ENCODE results near the gene SASH3. TPM values are rescaled to one million over a fixed set of nuclear protein-coding genes. Genes with fewer than 3 reads are reported as not detected.

SASH3 gene
- total RNA-seq, 1 experiment from 2014 or later = 0.42 TPM

- Histone ChIP-seq H3K4me3 (replicated peaks in 1 of 2; ENCODE audit: low read depth in 1 of 2, low read length in 2 of 2) (peak overlapping the region; percentile 62 to 70), H3K27ac (ENCODE audit: low read depth, low read length) (peak overlapping the region; percentile 51), H3K4me2 (ENCODE audit: low read length) (peak overlapping the region; percentile 84), H3K27me3 (ENCODE audit: insufficient read depth, low read length) (no peaks in the 10 kb centered on the region), H4K20me1 (ENCODE audit: insufficient read depth) (no peaks in the 10 kb centered on the region), H2AFZ (ENCODE audit: low read depth, low read length, poor library complexity, severe bottlenecking) (no peak overlapping the region), H3K36me3 (ENCODE audit: control insufficient read depth in 1 of 2, insufficient read depth in 2 of 2, low read length in 2 of 2) (no peaks in the 10 kb centered on the region), H3K4me1 (ENCODE audit: control insufficient read depth in 1 of 2, insufficient read depth in 2 of 2, low read length in 2 of 2) (peaks cover 4 to 32% of the 10 kb centered on the region in 2 experiments; a peak in 2 of 4 replicates), H3K79me2 (ENCODE audit: insufficient read depth, low read length) (peaks cover 9% of the 10 kb centered on the region; the same call in 1 of the 2 replicates), H3K9me3 (ENCODE audit: control insufficient read depth in 1 of 2, insufficient read depth in 1 of 2, low read depth in 1 of 2, low read length in 2 of 2) (no peaks in the 10 kb centered on the region), H3K9ac (ENCODE audit: low read length) (peak overlapping the region; percentile 70), H3K9me2 (ENCODE audit: insufficient read depth) (no peaks in the 10 kb centered on the region)
- DNase-seq (ENCODE audit: low read depth, low spot score) (no peak), ATAC-seq (peak; percentile 8)
- intact Hi-C loops (cut with micrococcal nuclease) = no loop called here
- ChIA-PET RAD21 (ENCODE audit: low non-redundant PET in 1 of 2, low total read pairs in 2 of 2, uncharacterized antibody in 2 of 2, unreplicated experiment in 2 of 2) (no interaction called here), POLR2A (no interaction called here), CTCF (no interaction called here)
- no peak for TF ChIP-seq SRF (IDR thresholded peaks at IDR 0.05; ENCODE audit: low read depth)
- no peak for TF ChIP-seq TCF7L2 (IDR thresholded peaks at IDR 0.05; ENCODE audit: borderline replicate concordance, extremely low read depth, insufficient read depth, insufficient read length)
- TF ChIP-seq, protein P1, sequence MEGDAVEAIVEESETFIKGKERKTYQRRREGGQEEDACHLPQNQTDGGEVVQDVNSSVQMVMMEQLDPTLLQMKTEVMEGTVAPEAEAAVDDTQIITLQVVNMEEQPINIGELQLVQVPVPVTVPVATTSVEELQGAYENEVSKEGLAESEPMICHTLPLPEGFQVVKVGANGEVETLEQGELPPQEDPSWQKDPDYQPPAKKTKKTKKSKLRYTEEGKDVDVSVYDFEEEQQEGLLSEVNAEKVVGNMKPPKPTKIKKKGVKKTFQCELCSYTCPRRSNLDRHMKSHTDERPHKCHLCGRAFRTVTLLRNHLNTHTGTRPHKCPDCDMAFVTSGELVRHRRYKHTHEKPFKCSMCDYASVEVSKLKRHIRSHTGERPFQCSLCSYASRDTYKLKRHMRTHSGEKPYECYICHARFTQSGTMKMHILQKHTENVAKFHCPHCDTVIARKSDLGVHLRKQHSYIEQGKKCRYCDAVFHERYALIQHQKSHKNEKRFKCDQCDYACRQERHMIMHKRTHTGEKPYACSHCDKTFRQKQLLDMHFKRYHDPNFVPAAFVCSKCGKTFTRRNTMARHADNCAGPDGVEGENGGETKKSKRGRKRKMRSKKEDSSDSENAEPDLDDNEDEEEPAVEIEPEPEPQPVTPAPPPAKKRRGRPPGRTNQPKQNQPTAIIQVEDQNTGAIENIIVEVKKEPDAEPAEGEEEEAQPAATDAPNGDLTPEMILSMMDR (IDR thresholded peaks at IDR 0.05 in 2 of 3, conservative IDR thresholded peaks at IDR 0.05 in 1 of 3; ENCODE audit: borderline replicate concordance in 1 of 3, insufficient read depth in 1 of 3, low read depth in 2 of 3, low read length in 2 of 3) = no peak
- TF ChIP-seq SP1 (IDR thresholded peaks at IDR 0.05; ENCODE audit: low read depth) = no peak
- TF ChIP-seq YY1 (IDR thresholded peaks at IDR 0.05; ENCODE audit: extremely low read depth, insufficient replicate concordance, low read depth, low read length) = no peak
- BruUV-seq (replicated peaks) = TSS peak; percentile 35
Measured at GRCh38 chrX:129842510-129843208, 62.9 kb downstream of the SASH3 start.

GRCh38 chrX:129843209-129843458, 63.4 kb downstream of the SASH3 start:
- ChIA-PET POLR2A (no interaction called here), RAD21 (ENCODE audit: low non-redundant PET in 1 of 2, low total read pairs in 2 of 2, uncharacterized antibody in 2 of 2, unreplicated experiment in 2 of 2) (no interaction called here), CTCF (no interaction called here)
- BruUV-seq (replicated peaks) = no TSS peak
- Histone ChIP-seq H3K9me2 (ENCODE audit: insufficient read depth) (no peaks in the 10 kb centered on the region), H3K4me1 (ENCODE audit: control insufficient read depth in 1 of 2, insufficient read depth in 2 of 2, low read length in 2 of 2) (peaks cover 4 to 32% of the 10 kb centered on the region in 2 experiments; a peak in 2 of 4 replicates), H4K20me1 (ENCODE audit: insufficient read depth) (no peaks in the 10 kb centered on the region), H3K27me3 (ENCODE audit: insufficient read depth, low read length) (no peaks in the 10 kb centered on the region), H3K79me2 (ENCODE audit: insufficient read depth, low read length) (peaks cover 9% of the 10 kb centered on the region; the same call in 1 of the 2 replicates), H3K9ac (ENCODE audit: low read length) (peak overlapping the region; percentile 70), H3K4me2 (ENCODE audit: low read length) (peak overlapping the region; percentile 84), H3K9me3 (ENCODE audit: control insufficient read depth in 1 of 2, insufficient read depth in 1 of 2, low read depth in 1 of 2, low read length in 2 of 2) (no peaks in the 10 kb centered on the region), H3K27ac (ENCODE audit: low read depth, low read length) (peak overlapping the region; percentile 51), H2AFZ (ENCODE audit: low read depth, low read length, poor library complexity, severe bottlenecking) (no peak overlapping the region), H3K4me3 (replicated peaks in 1 of 2; ENCODE audit: low read depth in 1 of 2, low read length in 2 of 2) (peak overlapping the region; percentile 62 to 70), H3K36me3 (ENCODE audit: control insufficient read depth in 1 of 2, insufficient read depth in 2 of 2, low read length in 2 of 2) (no peaks in the 10 kb centered on the region)
- DNase-seq (ENCODE audit: low read depth, low spot score) (no peak), ATAC-seq (no peak)
- intact Hi-C loops (cut with micrococcal nuclease) = no loop called here
- TF ChIP-seq ZFX (IDR thresholded peaks at IDR 0.05) (peak; percentile 21; the same call in 1 of the 2 replicates), CEBPB (IDR thresholded peaks at IDR 0.05; ENCODE audit: low read depth) (no peak)

All from HCT116 (cell line).